NCI-H510A treated with DMSO at 0.1 percent for 48 hours (cell line): Measurements from ENCODE around the gene VPREB3.
A peak's percentile ranks its signal among the peaks of the same experiment; 100 is the strongest.

Source experiments
- DNase-seq: peaks from one replicate; lab custom pipeline; 2025; lab: John Stamatoyannopoulos, UW

Gene VPREB3

DNA sequence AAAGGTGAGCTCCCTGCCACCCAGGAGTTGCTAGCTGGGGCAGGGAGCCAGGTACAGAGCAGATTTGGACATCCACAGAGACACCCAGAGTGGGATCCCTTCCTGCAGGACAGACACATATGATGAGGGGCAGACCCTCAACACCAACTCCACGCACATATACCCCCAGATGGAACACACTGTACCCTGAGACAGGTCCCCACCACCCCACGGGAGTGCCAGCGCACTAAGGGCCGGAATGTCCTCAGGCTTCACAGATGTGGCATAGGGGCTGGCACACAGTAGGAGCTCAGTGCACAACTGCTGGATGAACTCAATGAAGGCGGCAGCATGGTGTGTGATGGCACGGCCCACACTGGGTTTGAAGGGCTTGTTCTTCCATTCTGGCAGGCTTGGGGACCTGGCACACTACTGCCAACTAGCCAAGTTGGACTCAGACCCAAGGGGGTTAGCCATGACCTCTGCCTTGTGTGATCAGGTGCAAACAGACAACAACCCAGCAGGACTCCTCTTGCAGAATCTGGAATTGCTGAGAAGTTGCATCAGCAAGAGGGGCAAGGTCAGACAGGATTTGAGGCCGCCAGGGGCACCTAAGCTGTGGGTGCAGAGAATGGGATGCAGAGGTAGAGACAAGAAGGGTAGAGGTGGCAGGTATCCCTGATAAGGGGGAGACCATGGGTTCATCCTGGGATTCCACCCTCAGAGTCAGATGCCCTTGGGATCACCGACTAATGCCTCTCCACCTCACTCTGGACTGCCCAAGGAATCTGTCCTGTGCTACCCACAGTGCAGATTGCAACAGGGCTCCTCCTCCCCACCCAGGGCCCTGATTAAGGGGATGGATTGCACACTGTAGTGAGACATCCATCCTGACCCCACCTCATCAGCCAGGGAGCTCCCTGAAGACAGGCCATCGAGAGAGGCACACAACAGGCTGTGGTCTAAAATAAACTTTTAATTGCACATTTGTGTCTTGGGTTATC is 11.0 kb upstream of the VPREB3 start:
- DNase-seq: no peak

DNA sequence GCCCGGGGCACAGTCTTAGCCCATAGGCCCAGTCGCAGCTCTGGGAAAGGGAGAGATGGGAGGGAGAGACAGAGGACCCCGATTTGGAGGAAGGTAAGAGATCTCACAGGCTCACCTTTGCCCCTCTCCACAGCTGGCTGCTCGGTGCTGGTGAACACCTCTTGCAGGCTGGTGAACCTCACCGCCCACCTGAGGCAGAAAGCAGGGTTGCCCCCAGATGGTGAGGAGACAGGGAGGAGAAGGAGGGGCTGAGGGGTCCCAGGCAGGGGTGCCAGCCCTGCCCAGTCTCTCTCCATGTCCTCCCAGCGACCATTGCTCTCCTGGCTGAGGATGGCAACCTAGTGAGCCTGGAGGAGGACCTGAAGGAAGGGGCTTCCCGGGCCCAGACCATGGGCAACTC is 9.7 kb upstream of the VPREB3 start:
- no peak for DNase-seq

DNA sequence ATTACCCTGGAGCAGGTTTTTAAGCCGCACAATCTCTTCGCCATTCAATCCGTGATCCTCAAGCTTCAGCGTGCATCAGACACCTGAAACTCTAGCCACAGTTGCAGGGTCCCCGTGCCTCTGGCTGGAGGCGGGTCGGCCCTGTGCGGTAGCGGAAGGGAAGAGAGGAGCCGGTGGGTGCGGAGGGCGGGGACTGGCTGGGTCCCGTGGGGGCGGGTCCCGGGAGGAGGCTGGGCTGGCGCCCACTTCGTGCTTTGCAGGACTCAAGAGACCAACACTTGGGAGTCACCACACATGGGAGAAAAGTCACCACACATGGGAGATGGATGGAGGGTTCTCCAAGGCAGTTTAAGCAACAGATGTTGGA is 9.3 kb upstream of the VPREB3 start:
- DNase-seq: no peak

DNA sequence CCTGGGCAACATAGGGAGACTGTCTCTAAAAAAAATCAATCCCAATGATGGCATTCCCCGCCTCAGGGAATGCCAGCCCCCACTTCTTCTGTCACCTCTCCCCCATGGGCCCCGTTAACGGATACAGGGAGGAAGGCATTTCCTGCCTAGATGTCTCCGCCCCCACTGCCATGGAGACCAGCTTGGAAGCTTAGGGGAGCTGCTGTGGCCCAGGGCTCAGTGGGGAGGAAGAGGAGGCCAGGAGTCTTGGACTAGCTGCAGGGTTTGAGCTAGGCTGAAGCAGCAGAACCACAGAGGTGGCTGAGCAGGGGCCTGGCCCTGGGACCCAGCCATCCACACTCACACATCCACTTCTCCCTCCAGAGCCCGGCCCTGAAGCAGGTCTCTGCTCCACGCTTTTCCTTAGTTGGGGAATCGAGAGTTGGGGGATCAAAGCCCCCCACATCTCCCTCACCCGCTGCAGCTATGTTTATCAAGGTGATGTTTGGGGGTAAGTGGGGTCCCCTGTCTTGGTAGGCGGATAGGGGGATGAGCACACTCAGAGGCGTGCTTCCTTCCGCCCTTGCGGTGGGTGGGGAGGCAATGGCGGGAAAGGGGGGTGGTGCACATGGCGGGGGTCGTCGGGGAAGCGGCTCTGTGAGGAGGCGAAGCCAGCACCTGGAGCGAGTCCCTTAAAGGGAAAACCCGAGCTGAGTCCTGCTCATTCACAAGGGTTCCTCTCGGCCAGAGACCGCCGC is 8.8 kb upstream of the VPREB3 start, which contains the start of gene C22orf15:
Gene C22orf15, plus strand, starts transcription at position 149 of the 737 bp plus-strand sequence. Its CDS starts 317 bp downstream, at position 466.
- DNase-seq: no peak

DNA sequence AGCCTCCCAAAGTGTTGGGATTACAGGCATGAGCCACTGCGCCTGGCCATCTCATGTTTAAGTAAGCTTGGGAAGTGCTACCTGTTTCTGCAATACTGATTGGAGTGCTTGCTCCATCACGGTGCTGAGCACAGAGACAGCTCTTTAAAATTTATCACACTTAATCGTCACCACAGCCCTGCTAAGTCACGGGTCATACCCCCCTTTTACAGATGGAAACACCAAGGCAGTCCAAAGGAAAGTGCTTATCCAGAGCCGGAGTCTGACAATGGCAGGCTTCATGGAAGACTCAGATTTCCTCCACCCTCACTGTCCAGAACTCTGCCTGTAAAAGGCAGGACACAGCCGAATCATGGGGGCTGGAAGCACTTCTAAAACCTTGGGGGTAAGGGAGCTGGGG is 5.8 kb upstream of the VPREB3 start:
- DNase-seq: no peak

DNA sequence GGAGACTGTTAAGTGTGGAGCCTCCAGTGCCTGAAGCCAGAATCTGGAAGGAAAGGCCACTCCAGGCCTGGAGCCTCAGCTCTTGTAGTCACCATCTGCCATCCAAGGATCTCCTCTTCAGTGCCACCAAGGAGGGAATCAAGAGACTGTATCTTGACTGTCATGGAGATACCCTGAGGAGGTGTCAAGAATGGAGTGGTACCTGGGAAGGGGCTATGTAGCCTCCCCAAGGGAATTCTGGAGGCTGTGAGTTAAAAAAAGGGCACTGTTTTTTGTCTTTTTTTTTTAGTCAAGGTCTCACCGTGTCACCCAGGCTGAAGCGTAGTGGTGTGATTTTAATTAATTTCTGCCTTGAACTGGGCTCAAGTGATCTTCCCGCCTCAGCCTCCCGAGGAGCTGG is 5.3 kb upstream of the VPREB3 start:
- DNase-seq: no peak

DNA sequence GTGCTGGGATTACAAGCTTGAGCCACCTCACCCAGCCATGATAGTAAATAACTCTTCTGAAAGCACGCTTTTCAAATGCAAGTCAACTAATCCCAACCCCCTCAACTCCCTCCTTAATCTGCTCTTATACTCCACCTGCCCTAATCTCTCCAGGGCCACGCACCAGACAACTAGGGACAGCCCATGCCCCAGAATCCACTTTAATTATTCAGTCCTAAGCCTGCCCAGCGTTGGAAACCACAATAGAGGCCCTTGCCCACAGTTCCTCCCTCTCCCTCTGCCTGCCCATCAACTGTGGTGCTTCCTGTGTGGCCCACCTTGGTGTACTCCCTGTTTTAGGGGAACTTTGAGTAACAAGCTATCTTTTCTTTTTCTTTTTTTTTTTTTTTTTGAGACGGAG is 2.7 kb upstream of the VPREB3 start:
- DNase-seq: no peak

DNA sequence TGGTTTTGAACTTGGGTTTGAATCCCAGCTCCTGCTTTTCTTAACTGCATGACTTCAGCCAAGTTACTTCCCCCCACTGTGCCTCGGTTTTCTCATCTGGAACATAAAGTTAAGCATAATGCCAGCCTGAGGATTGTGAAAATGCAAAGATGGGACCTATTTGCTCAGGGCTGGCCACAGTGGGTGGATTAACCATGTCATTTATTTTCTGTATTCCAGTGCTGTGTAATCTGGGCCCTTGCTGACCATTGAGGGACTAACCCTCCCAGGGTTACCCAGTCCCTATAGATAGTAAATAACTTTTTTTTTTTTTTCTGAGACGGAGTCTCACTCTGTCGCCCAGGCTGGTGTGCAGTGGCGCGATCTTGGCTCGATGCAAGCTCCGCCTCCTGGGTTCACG is 1.5 kb upstream of the VPREB3 start:
- DNase-seq: no peak

DNA sequence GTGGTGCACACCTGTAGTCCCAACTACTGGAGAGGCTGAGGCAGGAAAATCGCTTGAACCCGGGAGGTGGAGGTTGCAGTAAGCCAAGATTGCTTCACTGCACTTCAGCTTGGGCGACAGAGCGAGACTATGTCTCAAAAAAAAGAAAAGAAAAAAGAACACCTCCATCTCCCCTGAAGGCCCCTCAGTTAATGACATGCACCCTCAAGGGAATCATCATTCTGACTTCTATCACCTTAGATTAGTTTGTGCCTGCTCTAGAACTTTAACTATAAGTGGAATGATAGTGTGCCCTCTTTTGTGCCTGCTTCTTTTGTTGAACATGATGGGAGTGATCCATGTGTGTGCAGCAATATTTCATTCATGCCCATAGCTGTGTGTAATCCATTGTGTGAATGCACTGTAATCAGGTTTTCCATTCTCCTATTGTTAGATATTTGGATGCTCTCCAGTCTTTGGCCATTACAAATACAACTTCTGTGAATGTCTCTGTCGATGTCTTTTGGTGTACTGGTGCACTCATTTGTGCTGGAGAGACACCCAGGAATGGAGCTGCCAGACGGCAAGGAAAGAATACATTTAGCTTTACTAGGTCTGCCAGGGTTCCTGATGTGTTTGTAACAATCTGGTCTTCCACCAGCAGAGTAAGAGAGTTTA is 883 bp upstream of the VPREB3 start:
- no peak for DNase-seq

DNA sequence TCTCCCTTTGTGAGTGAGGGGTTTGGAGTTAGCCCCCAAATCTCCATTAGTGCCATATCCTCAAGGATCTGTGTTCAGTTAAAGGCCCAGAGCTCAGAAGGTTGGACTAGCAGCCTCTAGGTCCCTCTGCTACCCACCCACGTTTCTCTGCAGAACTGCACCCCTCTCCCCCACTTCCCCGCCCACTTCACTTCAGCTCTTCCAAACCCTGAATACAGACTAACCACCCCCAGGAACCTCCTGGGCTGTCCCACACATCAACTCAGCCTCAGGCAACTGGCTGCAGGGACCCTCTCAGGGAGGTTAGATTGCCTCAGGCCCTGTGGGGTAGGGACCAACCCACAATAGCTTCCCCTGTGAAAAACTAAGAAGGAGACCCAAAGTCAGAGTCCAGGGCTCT is 840 bp downstream of the VPREB3 start:
- no peak for DNase-seq

DNA sequence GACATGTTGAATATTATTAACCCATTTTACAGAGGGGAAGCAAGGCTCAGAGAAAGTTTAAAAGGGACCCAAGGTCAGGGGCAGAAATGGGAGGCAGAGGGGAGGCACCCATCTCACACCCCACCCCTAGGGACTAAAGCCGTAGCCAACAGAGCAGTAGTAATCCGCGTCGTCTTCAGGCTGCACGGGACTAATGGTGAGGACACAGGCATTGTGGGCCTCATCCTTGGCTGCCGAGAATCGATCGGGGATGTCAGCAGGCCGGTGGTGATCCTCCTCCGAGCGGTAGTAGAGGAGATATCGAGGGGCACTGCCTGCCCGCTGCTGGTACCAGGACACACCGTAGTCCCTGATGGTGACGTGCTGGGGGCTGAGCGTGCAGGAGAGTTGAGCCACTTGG is 1.5 kb downstream of the VPREB3 start:
- DNase-seq: no peak

DNA sequence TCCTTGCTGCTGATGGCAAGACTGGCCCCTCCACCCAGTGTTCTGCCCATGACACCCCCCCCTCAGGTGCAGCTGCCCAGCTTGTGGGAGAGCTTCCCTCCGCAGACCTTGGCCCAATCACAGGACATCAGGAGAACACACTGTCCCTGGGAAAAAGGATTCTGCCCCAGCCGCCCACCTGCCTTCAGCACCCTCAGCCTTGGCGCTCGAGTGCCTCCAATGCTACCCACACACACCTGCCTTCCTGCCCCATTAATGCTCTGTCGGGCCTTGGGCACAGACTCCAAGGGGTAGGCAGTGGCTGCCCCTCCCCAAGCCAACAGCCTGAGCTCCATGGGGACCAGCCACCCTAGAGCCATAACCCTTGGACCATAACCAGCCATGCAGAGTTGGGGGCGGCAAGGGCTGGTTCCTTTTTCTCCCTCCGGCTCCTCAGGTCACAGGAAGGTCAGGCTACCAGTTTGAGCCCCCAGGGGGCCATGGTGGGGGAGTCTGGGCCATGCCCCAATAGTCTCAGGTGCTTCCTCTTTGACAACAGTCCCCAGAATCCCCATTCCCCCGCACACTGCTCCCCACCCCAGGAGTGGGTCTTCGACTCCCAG is 2.0 kb downstream of the VPREB3 start:
- no peak for DNase-seq

DNA sequence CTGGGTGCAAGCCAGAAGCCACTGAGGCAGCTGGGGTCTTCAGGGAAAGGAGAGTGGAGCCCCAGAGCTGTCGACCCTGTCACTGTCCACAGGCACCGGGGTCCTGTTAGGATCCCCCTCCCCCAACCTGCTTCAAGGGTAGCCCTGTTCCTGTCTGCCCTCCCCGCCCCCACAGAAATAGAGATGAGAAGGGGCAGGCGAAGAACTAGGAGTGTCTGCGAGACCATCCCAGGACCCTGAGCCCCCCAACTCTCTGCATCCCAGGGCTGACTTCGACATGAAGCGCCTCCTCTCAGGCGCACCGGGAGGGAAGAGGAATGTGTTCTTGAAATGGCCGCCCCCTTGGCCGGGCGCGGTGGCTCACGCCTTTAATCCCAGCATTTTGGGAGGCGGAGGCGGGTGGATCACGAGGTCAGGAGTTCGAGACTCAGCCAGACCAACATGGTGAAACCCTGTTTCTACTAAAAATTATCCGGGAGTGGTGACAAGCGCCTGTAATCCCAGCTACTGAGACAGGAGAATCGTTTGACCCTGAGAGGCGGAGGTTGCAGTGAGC is 2.7 kb downstream of the VPREB3 start:
- DNase-seq: peak; percentile 13

DNA sequence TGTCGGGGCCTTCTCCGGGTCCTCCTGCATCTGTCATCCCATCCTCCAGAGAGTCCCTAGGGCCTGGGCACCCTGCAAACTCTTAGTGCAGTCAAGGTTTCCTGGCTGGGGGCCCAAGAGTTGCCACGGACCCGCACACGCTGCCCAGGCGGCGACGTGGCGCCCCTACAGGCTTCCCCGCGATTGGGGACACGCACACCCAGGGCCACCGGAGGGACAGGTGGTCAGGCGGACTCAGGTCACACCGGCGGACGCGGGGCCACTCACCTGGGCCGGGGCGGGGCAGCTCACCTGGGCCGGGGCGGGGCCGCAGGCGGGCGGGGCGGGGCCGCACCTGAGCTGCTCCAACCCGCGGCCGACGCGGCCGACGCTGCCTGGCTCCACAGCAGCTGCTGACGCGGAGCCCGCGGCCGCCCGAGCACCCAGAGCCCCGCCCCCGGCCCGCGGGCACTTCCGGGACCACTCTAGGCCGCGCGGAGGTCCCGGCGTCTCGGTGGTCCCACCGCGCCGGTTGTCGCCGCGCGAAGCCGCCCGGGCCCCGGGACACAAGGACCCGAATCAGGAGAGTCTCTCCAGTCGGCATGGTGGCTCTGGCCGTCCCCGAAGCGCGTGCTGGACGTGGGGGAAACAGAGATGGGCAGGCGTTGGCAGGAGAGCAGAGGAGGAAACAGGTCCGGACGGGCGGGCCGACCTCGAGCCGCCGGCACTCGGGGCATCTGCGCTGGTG is 3.3 kb downstream of the VPREB3 start, which contains the start of gene ZNF70:
Gene ZNF70, minus strand, starts transcription at position 399 of the 727 bp plus-strand sequence. CDS start 5,972 bp downstream, outside the sequence.
- DNase-seq: peak; percentile 79

DNA sequence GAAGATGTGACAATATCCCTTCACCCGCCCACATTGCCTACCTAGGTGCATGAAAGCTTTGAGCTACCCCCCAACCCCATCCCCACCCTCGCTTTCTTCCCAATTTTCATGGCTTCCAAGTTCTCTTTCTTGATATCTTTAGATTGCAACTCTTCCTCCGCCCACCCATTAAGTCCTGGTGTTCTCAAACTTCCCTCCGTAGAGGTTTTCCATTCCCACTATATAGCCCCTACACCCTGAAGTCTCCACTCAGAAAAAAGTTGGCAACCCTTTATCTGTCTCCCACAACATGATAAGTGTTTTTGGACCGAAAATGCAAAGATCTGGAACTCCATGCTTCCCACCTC is 3.9 kb downstream of the VPREB3 start:
- no peak for DNase-seq

DNA sequence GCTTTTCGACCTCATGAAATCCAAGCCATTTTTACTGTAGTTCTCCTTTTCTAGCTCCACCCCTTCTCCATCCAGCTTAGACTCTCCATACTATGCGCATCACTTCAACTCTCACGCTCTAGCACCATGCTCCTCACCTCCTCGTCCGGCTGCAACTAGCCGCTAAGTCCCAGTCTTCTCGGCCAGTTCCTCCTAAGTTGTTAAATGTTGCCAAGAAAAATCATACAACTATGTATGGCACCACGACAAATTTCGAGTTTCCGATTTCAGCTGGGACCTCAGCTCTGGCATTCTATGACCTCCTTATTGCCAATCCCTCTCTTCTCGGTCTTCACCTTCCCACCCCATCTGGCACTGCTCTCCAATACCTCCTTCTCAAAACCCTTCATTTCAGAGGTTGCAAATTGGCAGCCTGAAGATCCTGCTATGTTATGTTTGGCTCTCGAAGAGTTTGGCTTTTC is 4.4 kb downstream of the VPREB3 start:
- peak; percentile 29 for DNase-seq

DNA sequence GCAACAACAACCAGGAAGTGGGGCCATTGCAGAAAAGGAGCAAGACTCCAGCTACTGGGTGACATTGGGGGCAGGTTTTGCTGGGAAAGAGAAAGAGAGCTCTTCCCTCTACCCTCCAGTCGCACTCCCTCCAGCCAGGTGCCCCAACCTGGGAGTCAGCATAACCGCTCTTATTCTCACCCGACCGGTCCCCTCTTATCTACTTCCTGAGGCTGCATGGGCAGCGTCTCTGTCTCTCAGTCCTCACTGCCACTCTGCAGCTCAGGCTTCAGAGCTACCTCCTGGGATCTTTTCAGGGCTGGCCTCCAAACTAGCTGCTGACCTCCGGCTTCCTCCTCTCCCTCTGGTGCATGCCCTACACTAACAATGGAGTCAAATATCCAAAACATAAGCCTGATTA is 8.4 kb downstream of the VPREB3 start:
- peak; percentile 8 for DNase-seq

DNA sequence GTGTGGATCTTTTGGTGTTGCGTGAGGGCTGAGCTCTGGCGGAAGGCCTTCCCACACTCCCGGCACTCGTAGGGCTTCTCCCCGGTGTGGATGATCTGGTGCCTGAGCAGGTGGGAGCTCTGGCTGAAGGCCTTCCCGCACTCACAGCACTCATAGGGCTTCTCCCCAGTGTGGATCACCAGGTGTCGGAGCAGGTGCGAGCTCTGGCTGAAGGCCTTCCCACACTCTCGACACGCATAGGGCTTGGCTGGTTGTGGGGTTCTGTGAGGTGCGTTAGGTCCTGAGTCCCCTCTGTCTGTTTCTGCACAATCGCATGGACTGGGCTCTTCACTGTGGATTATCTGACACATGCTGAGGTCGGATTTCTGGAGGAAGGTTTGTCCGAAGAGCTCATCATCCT is 9.7 kb downstream of the VPREB3 start:
- DNase-seq: no peak

DNA sequence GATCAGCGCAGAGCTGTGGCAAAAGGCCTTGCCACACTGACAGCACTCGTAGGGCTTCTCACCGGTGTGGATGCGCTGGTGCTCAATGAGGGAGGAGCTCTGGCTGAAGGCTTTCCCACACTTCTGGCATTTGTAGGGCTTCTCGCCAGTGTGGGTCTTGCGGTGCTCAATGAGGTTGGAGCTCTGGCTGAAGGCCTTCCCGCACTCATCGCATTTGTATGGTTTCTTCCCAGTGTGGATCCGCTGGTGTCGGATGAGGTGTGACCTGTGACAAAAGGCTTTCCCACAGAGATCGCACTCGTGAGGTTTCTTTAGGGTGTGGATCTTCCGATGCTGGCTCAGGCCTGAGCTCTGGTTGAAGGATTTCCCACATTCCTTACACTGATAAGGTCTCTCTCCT is 10.2 kb downstream of the VPREB3 start:
- no peak for DNase-seq

DNA sequence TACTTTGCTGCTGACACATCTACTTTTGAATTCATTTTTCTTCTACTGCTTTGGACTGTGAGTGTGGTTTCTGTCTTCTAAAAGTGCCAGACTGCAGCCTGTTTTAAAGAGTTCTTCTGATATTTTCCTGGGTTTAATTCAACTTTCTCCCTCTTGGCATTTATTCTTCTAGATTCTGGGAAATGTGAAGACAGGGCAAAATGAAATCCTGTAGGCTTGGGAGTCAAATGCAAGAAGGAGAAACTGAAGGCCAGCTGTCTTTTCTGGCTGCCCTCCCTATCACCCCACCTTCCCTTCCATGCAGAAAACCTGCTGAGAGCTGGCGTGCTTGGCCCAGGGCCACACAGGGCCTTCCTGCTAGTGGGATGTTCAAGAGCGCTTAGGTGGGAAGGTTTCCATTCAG is 10.9 kb downstream of the VPREB3 start:
- no peak for DNase-seq
